RCC 7860 (cell line): Measurements from ENCODE around the gene CGRRF1.
A peak's percentile ranks its signal among the peaks of the same experiment; 100 is the strongest.

ENCODE experiments used
- DNase-seq: peaks from one replicate; pipeline ENCODE4 v3.0.0-alpha.2; 2015; ENCODE audit warnings: low spot score
- FAIRE-seq: peaks from 2 replicates; lab custom pipeline; 2012; peaks lifted over from hg19 to GRCh38; lab: Jason Lieb, UNC

Gene CGRRF1, protein sequence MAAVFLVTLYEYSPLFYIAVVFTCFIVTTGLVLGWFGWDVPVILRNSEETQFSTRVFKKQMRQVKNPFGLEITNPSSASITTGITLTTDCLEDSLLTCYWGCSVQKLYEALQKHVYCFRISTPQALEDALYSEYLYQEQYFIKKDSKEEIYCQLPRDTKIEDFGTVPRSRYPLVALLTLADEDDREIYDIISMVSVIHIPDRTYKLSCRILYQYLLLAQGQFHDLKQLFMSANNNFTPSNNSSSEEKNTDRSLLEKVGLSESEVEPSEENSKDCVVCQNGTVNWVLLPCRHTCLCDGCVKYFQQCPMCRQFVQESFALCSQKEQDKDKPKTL

DNA sequence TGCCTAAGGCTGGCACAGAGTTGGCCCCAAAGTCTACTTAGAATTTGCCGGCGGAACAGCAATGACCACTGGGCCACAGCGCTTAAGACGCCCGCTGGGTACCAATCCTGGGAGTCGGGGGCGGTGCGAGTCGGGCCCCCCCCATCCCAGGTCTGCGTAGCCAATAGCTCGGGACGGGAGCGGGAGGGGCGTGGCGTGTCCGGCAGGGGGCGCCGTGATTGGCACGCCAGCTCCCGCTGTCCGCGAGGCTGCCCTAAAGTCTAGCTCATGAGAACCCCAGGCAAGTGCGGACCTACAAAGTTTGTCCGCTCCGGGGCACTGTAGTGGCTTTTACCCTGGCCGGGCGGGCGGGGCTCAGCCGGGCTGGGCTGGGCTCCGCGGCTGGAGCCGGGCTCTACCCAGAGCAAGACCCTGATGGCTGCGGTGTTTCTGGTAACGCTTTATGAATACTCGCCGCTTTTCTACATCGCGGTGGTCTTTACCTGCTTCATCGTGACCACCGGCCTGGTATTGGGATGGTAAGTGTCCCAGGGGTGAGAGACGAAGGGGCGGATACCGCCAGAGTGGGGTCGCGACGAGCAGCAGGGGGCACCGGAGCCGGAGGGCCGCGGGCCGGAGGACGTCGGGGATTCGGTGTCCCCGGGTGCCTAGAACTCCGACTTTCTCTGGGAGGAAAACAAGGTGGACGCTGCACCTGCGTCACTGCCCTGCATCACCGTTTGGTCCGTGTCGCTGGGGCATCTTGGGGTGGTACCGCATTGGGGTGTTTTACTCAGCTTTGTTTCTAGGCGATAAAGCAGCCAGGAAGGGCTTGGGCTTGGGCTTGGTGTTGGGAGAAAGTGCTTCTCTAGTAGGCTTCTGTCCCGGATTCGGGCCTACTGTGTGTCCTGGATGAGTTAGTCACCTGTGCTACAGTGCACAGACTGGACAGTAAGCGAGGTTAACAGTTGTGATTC is at the start of gene CGRRF1:
Gene CGRRF1, plus strand, starts transcription at position 361 of the 956 bp plus-strand sequence. Its CDS starts 54 bp downstream, at position 415.
- peak; percentile 88 for DNase-seq
- FAIRE-seq = peak; percentile 61

DNA sequence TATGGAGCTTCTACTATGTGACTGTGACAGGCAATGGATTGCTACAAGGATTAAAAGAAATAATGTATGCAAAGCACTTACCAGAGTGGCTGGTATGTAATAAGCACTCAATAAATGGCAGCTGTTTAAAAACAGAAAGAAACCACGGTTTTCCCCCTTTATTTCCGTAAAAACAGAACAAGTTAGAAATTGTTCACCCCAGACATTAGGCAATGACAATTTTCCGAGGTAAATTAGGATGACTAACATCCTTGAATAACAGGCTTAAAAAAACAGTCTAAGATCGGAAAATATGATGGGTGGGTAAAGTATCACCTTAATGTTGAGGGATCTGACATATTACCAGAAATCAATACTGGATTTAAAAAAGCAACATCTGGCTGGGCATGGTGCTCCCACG is 47.7 kb upstream of the CGRRF1 start:
- FAIRE-seq (no peak), DNase-seq (no peak)

GRCh38 chr14:54465654-54466053 is 44.1 kb upstream of the CGRRF1 start:
- FAIRE-seq (no peak), DNase-seq (no peak)

- no peak for FAIRE-seq
Observed at GRCh38 chr14:54467280-54467679, 42.4 kb upstream of the CGRRF1 start.

DNA sequence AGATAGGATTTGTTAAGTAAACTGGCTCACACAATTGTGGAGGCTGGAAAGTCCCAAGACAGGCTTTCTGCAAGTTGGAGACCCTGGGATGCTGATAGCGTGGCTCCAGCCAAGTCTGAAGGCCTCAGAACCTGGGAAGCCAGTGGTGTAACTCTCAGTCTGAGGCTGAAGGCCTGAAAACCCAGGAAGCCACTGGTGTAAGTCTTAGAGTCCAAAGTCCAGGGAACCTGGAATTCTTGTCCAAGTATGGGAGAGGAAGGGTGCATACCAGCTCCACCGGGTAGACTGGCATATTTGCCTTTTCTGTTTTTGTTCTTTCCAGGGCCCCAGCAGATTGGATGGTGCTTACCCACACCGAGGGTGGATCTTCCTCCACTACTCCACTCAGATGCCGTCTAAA is 39.0 kb upstream of the CGRRF1 start:
- no peak for FAIRE-seq
- no peak for DNase-seq

More at GRCh38 chr14:54467280-54467679, 42.4 kb upstream of the CGRRF1 start:
- DNase-seq = no peak

DNA sequence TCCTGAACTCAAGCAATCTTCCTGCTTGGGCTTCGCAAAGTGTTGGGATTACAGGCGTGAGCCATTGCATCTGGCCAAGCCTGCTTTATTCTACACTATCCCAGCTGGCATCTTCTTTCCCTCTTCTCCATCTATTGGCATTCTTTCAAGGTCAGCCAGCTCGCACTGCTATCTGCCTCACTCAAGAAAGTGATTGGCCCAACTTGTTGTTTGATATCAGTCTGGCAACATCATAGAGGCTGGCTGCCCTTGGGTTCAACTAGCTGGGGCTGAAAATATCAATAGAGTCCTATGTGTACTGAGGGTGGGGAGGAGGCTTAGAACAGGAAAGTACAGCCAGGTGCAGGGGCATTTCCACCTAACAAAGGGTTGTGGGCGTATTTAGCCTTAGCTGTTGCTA is 38.1 kb upstream of the CGRRF1 start:
- FAIRE-seq = no peak
- DNase-seq = no peak

GRCh38 chr14:54472315-54472714 is 37.4 kb upstream of the CGRRF1 start:
- FAIRE-seq = no peak
- DNase-seq = no peak

DNA sequence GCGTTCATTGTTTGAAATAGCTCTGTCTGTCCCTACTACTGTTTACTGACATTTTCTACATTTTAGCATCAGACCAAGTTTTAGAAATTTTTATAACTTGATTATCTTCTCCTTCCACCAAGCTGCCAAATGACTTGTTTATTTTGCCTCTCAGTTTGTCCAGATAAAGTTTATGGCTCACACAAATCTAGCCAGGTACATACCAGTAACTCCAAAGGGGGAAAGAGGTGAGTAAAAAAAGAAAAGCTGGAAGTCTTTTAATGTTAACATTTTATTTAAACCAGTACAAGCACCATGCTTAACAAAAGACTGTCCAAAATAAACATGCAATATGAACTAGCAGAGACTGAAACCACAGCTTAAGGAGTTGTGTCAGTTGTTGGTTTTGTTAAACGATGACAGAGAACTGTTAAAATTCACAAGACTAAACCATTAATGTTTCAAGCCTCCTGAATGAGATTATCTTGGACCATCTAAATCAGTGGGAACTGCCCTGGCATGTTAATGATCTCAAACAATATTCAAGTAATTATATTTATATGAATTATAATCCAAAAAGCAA is 35.4 kb upstream of the CGRRF1 start:
- FAIRE-seq (no peak), DNase-seq (no peak)

GRCh38 chr14:54475187-54475899 is 34.4 kb upstream of the CGRRF1 start:
- FAIRE-seq (no peak), DNase-seq (no peak)

GRCh38 chr14:54475911-54476310 is 33.8 kb upstream of the CGRRF1 start:
- FAIRE-seq = no peak
- no peak for DNase-seq

- no peak for FAIRE-seq
Observed at GRCh38 chr14:54478636-54479215, 31.0 kb upstream of the CGRRF1 start.

GRCh38 chr14:54480830-54481562 is 28.7 kb upstream of the CGRRF1 start:
- FAIRE-seq = no peak
- DNase-seq = no peak

More at GRCh38 chr14:54478636-54479215, 31.0 kb upstream of the CGRRF1 start:
- DNase-seq = no peak

GRCh38 chr14:54481695-54482094 is 28.0 kb upstream of the CGRRF1 start:
- FAIRE-seq (no peak), DNase-seq (no peak)

DNA sequence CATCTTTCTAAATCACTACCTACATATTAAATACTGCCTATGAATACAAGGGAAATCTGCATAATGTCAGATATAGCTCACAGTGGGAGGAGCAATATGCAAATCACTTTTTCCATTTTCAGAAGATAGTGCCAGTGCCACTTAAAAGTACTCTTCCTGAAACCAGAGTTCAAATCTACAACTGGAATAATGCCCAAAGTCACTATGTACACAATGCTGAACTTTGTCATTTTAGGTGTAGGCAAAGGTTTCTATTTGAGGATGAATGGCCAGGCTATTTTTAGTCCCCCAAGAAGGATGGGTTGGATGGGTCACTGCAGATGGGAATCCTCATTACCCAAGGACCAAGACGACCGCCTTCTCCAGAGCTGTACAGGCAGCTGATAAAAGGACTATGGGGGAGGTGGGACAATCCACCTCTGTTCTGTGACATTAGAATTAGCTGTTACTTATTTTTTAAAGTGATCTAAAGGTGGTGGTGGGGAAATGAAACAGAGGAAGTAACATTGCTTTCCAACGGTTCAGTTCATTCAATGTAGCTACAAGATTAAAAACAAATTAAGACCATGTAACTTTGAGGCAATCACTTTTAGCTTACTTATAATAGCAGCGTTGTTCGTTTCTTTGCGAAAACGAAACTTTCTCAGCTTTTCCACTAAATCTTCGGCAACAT is 26.5 kb upstream of the CGRRF1 start:
- FAIRE-seq = no peak

GRCh38 chr14:54483846-54484245 is 25.9 kb upstream of the CGRRF1 start:
- FAIRE-seq = peak; percentile 63
- no peak for DNase-seq

More for the DNA sequence above, 26.5 kb upstream of the CGRRF1 start:
- DNase-seq = no peak

- no peak for FAIRE-seq
- no peak for DNase-seq
Observed at GRCh38 chr14:54486685-54487084, 23.0 kb upstream of the CGRRF1 start.

- FAIRE-seq = no peak
- DNase-seq = peak; percentile 11
Observed at GRCh38 chr14:54487771-54488170, 21.9 kb upstream of the CGRRF1 start.

DNA sequence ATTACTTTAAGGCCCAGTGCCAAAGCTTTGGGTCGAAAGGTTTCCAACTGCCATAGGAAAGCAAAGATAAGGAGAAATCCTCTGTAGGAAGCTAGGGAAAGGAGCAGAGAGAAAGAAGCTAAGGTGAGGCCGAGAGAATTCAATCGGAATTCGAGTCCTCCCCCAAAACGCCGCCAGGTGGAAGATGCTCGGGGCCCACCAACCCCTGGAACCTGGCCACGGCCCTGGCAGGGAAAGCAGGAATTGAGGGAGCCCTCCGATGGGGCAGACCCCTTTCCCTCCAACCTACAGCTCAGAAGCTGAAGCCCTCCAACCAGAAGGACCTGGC is 21.4 kb upstream of the CGRRF1 start:
- FAIRE-seq = no peak
- DNase-seq = no peak

GRCh38 chr14:54488646-54489317 is 20.9 kb upstream of the CGRRF1 start, which contains the start of gene GMFB:
GMFB (minus strand) TSS chr14:54488980; CDS start chr14:54488927, 53 bp downstream.
- FAIRE-seq (no peak), DNase-seq (peak; percentile 63)
